ENCODE results near the gene SLC6A20. TPM values are rescaled to one million over a fixed set of nuclear protein-coding genes. Genes with fewer than 3 reads are reported as not detected.
"Not testable (repeated sequence)": the region's sequence is repeated elsewhere in the genome, so short reads cannot be mapped to it uniquely, and the experiment has no call there.

Gene SLC6A20
- total RNA-seq, 1 experiment from 2014 or later, result not detected

- H3K36me3 Mint-ChIP-seq (ENCODE audit: insufficient read depth, unreplicated experiment), result no peaks in the 10 kb centered on the region
- DNase-seq (ENCODE audit: unreplicated experiment), result peak; percentile 62
- intact Hi-C loops (cut with micrococcal nuclease), result loop anchor here (1.0 to 10.0 kb wide), 7 partner anchors 56 to 614 kb away; partner anchors contain the start of gene CCR5
- CTCF ChIA-PET, result interaction anchor here (0.5 to 5.7 kb wide), 28 partner anchors 10 to 1100 kb away, joined by 3 to 92 read pairs (median 4); no protein-coding TSS in a partner anchor
- H3K27ac Mint-ChIP-seq (ENCODE audit: low read depth, unreplicated experiment), result no peak overlapping the region
- POLR2A ChIA-PET, result interaction anchor here (1.6 to 1.8 kb wide), 2 partner anchors 12 to 72 kb away, joined by 4 read pairs; no protein-coding TSS in a partner anchor
- no peaks in the 10 kb centered on the region for H3K27me3 Mint-ChIP-seq (ENCODE audit: insufficient read depth, unreplicated experiment)
- H3K4me3 Mint-ChIP-seq (ENCODE audit: unreplicated experiment), result no peak overlapping the region
- peaks cover 6% of the 10 kb centered on the region for H3K4me1 Mint-ChIP-seq (ENCODE audit: insufficient read depth, unreplicated experiment)
- peak; percentile 75 for TF ChIP-seq CTCF (IDR thresholded peaks at IDR 0.05; ENCODE audit: unreplicated experiment)
- no TSS peak for BruUV-seq (replicated peaks)
- H3K9me3 Mint-ChIP-seq (ENCODE audit: unreplicated experiment), result no peaks in the 10 kb centered on the region
Observed at GRCh38 chr3:45760878-45761711, 35.2 kb downstream of the SLC6A20 start.

GRCh38 chr3:45759851-45760250 lies 36.5 kb downstream of the SLC6A20 start:
- ChIA-PET CTCF (interaction anchor here (0.9 to 5.7 kb wide), 12 partner anchors 11 to 319 kb away, joined by 3 to 92 read pairs (median 8); no protein-coding TSS in a partner anchor), POLR2A (interaction anchor here (1.8 kb wide), 1 partner anchor 11 kb away, joined by 4 read pairs; no protein-coding TSS in a partner anchor)
- Mint-ChIP-seq H3K27me3 (ENCODE audit: insufficient read depth, unreplicated experiment) (no peaks in the 10 kb centered on the region), H3K4me3 (ENCODE audit: unreplicated experiment) (no peak overlapping the region), H3K36me3 (ENCODE audit: insufficient read depth, unreplicated experiment) (no peaks in the 10 kb centered on the region), H3K27ac (ENCODE audit: low read depth, unreplicated experiment) (no peak overlapping the region), H3K9me3 (ENCODE audit: unreplicated experiment) (no peaks in the 10 kb centered on the region), H3K4me1 (ENCODE audit: insufficient read depth, unreplicated experiment) (peaks cover 6% of the 10 kb centered on the region)
- DNase-seq (ENCODE audit: unreplicated experiment), result no peak
- intact Hi-C loops (cut with micrococcal nuclease), result loop anchor here (5.0 to 10.0 kb wide), 2 partner anchors 57 to 615 kb away; partner anchors contain the start of gene CCR5
- no peak for TF ChIP-seq CTCF (IDR thresholded peaks at IDR 0.05; ENCODE audit: unreplicated experiment)
- BruUV-seq (replicated peaks), result no TSS peak

GRCh38 chr3:45758871-45759270 lies 37.5 kb downstream of the SLC6A20 start:
- no TSS peak for BruUV-seq (replicated peaks)
- H3K27me3 Mint-ChIP-seq (ENCODE audit: insufficient read depth, unreplicated experiment), result no peaks in the 10 kb centered on the region
- intact Hi-C loops (cut with micrococcal nuclease), result no loop called here
- H3K9me3 Mint-ChIP-seq (ENCODE audit: unreplicated experiment), result no peaks in the 10 kb centered on the region
- H3K27ac Mint-ChIP-seq (ENCODE audit: low read depth, unreplicated experiment), result no peak overlapping the region
- no peaks in the 10 kb centered on the region for H3K36me3 Mint-ChIP-seq (ENCODE audit: insufficient read depth, unreplicated experiment)
- peaks cover 6% of the 10 kb centered on the region for H3K4me1 Mint-ChIP-seq (ENCODE audit: insufficient read depth, unreplicated experiment)
- H3K4me3 Mint-ChIP-seq (ENCODE audit: unreplicated experiment), result no peak overlapping the region
- CTCF ChIA-PET, result interaction anchor here (0.6 to 5.7 kb wide), 8 partner anchors 68 to 582 kb away, joined by 3 to 92 read pairs (median 9); no protein-coding TSS in a partner anchor
- POLR2A ChIA-PET, result no interaction called here
- DNase-seq (ENCODE audit: unreplicated experiment), result no peak
- TF ChIP-seq CTCF (IDR thresholded peaks at IDR 0.05; ENCODE audit: unreplicated experiment), result no peak

- H3K27me3 Mint-ChIP-seq (ENCODE audit: insufficient read depth, unreplicated experiment); intact Hi-C loops (cut with micrococcal nuclease); CTCF ChIA-PET; POLR2A ChIA-PET; H3K4me1 Mint-ChIP-seq (ENCODE audit: insufficient read depth, unreplicated experiment); H3K9me3 Mint-ChIP-seq (ENCODE audit: unreplicated experiment); DNase-seq (ENCODE audit: unreplicated experiment); H3K4me3 Mint-ChIP-seq (ENCODE audit: unreplicated experiment); H3K27ac Mint-ChIP-seq (ENCODE audit: low read depth, unreplicated experiment); H3K36me3 Mint-ChIP-seq (ENCODE audit: insufficient read depth, unreplicated experiment); BruUV-seq (replicated peaks): not testable (repeated sequence)
Observed at GRCh38 chr3:45757141-45757540, 39.2 kb downstream of the SLC6A20 start.

Data from MCF 10A (cell line).